K562 (cell line): ENCODE measurements around the gene GZMM. TPM values are rescaled to one million over a fixed set of nuclear protein-coding genes. Genes with fewer than 3 reads are reported as not detected.

ENCODE experiments used
- ATAC-seq: fragments of 200-7000 bp; cut with Tn5 transposase; 3 replicates; pipeline ENCODE4 v1.9.1; 2020; ENCODE audit warnings: moderate library complexity
- BruUV-seq: library from RNA; stranded (reverse); fragments of 400-500 nt; replicated peaks from 2 replicates; lab custom pipeline; 2021; lab: Mats Ljungman, UMichigan
- CTCF ChIA-PET: fragments of 300-600 bp; formaldehyde crosslinking; extraction: SDS; loops from one replicate; lab custom pipeline; 2021; ENCODE audit warnings: low intra/inter-chr PET ratio; lab: Yijun Ruan, JAX
- POLR2A ChIA-PET: fragments of 300-600, 350-650 bp; sonication (Branson Sonifier 250); formaldehyde crosslinking; extraction: SDS; loops from one replicate; lab custom pipeline; 2021; ENCODE audit warnings: antibody characterized with exemption, inconsistent platforms; lab: Yijun Ruan, JAX
- DNase-seq, 4 experiments: peaks; one replicate each; pipeline versions ENCODE4 v3.0.0 to v3.0.0-alpha.2; 2011 to 2018; ENCODE audit warnings: low spot score in 3 of 4, mixed read lengths in 3 of 4; ENCODE audit errors: extremely low read depth in 1 of 4
- FAIRE-seq: peaks from 2 replicates; lab custom pipeline; 2011; peaks lifted over from hg19 to GRCh38; lab: Jason Lieb, UNC
- H2AFZ ChIP-seq: 2 replicates; pipeline ENCODE4 v1.6.0; 2011; ENCODE audit warnings: low read depth, low read length, control low read depth, inconsistent platforms
- H3K27ac ChIP-seq: fragments of 200-600 bp; 3 replicates; pipeline ENCODE4 v1.8.0; 2011; ENCODE audit warnings: low read depth, mild to moderate bottlenecking, control low read depth, inconsistent platforms, low read length, moderate library complexity, mixed read lengths; ENCODE audit errors: extremely low read depth
- H3K27me3 ChIP-seq, 2 experiments: fragments of 300-600 bp in 1 of 2; 2 replicates in 1 of 2; 3 replicates in 1 of 2; pipeline versions ENCODE4 v1.6.0 to v1.8.0; 2011; ENCODE audit warnings: inconsistent platforms in 2 of 2, low read length in 2 of 2, mild to moderate bottlenecking in 1 of 2, mixed read lengths in 1 of 2, moderate library complexity in 1 of 2; ENCODE audit not compliant: control insufficient read depth in 2 of 2, insufficient read depth in 2 of 2
- H3K36me3 ChIP-seq: fragments of 300-600 bp; 3 replicates; pipeline ENCODE4 v1.8.0; 2011; ENCODE audit warnings: mild to moderate bottlenecking, low read length, inconsistent platforms; ENCODE audit not compliant: control insufficient read depth, insufficient read depth
- H3K4me1 ChIP-seq, 2 experiments: fragments of 200-600 bp in 1 of 2; replicated peaks in 1 of 2; 2 replicates in 1 of 2; 3 replicates in 1 of 2; pipeline versions ENCODE4 v1.5.1 to v1.8.0; 2011; ENCODE audit warnings: inconsistent platforms in 2 of 2, low read length in 2 of 2, mild to moderate bottlenecking in 1 of 2, mixed read lengths in 1 of 2, moderate library complexity in 1 of 2; ENCODE audit not compliant: control insufficient read depth in 2 of 2, insufficient read depth in 2 of 2
- H3K4me2 ChIP-seq: 2 replicates; pipeline ENCODE4 v1.6.1; 2011; ENCODE audit warnings: low read length, control low read depth, inconsistent platforms, mixed read lengths; ENCODE audit not compliant: insufficient read depth
- H3K4me3 ChIP-seq: fragments of 200-600 bp; sonication (generic), shearing (Covaris generic); 2 replicates; pipeline ENCODE4 v1.5.1; 2016; ENCODE audit warnings: control low read depth, inconsistent platforms
- H3K79me2 ChIP-seq: fragments of 200-600 bp; 3 replicates; pipeline ENCODE4 v1.8.0; 2011; ENCODE audit warnings: low read length, inconsistent platforms; ENCODE audit not compliant: control insufficient read depth, insufficient read depth
- H3K9ac ChIP-seq, 2 experiments: 2 replicates each; pipeline versions ENCODE4 v1.6.0 to v1.6.1; 2011; ENCODE audit warnings: low read depth in 2 of 2, low read length in 2 of 2, control low read depth in 1 of 2, inconsistent platforms in 1 of 2, mild to moderate bottlenecking in 1 of 2, mixed read lengths in 1 of 2; ENCODE audit not compliant: insufficient read depth in 1 of 2
- H3K9me1 ChIP-seq: one replicate; pipeline ENCODE4 v1.6.0; 2011; ENCODE audit warnings: inconsistent platforms, mild to moderate bottlenecking, low read length, moderate library complexity; ENCODE audit not compliant: control insufficient read depth, insufficient read depth
- H3K9me3 ChIP-seq: replicated peaks from 2 replicates; pipeline ENCODE4 v1.5.1; 2011; ENCODE audit warnings: low read depth, low read length, inconsistent platforms; ENCODE audit not compliant: control insufficient read depth, insufficient read depth
- H4K20me1 ChIP-seq: replicated peaks from 2 replicates; pipeline ENCODE4 v1.6.1; 2011; ENCODE audit warnings: low read length, inconsistent platforms, mixed read lengths; ENCODE audit not compliant: control insufficient read depth, insufficient read depth
- CBX1 ChIP-seq: sonication (generic); IDR thresholded peaks from 2 replicates; pipeline ENCODE4 v1.6.1; 2016; ENCODE audit warnings: antibody characterized with exemption, low read depth, mild to moderate bottlenecking
- DDX20 ChIP-seq: fragments of 450-650 bp; IDR thresholded peaks from 2 replicates; pipeline ENCODE4 v1.6.1; 2016; ENCODE audit warnings: missing genetic modification characterization, low read depth, mild to moderate bottlenecking, missing compliant biosample characterization, moderate library complexity
- FOXK1 ChIP-seq: sonication (generic); formaldehyde crosslinking; IDR thresholded peaks from 2 replicates; pipeline ENCODE4 v1.8.0; 2022; ENCODE audit warnings: missing genetic modification reagents, mild to moderate bottlenecking, borderline replicate concordance
- KLF1 ChIP-seq: fragments of 450-650 bp; IDR thresholded peaks from 2 replicates; pipeline ENCODE4 v1.6.1; 2016; ENCODE audit warnings: missing genetic modification characterization, missing compliant biosample characterization
- POLR2G ChIP-seq: fragments of 200-400 bp; formaldehyde crosslinking; IDR thresholded peaks from 2 replicates; pipeline ENCODE4 v1.6.1; 2017; ENCODE audit warnings: low read depth, mild to moderate bottlenecking, antibody characterized with exemption, low read length, moderate library complexity
- RBFOX2 ChIP-seq: fragments of 200-400 bp; formaldehyde crosslinking; IDR thresholded peaks from 2 replicates; pipeline ENCODE4 v1.6.1; 2017; ENCODE audit warnings: low read depth, mild to moderate bottlenecking, low read length, moderate library complexity
- RBM14 ChIP-seq: fragments of 200-400 bp; formaldehyde crosslinking; IDR thresholded peaks from 2 replicates; pipeline ENCODE4 v1.6.1; 2018; ENCODE audit warnings: low read depth, mild to moderate bottlenecking, low read length, moderate library complexity, borderline replicate concordance; ENCODE audit not compliant: insufficient read depth
- RUNX1 ChIP-seq: sonication (generic); IDR thresholded peaks from 2 replicates; pipeline ENCODE4 v1.6.1; 2016; ENCODE audit warnings: antibody characterized with exemption, low read depth
- ZNF780A ChIP-seq: fragments of 250-450 bp; sonication (Bioruptor Pico); IDR thresholded peaks from 2 replicates; pipeline ENCODE4 v1.5.0; 2021; ENCODE audit warnings: mild to moderate bottlenecking
- ZSCAN29 ChIP-seq: fragments of 450-650 bp; IDR thresholded peaks from 2 replicates; pipeline ENCODE4 v1.6.1; 2017
- WGBS: fragments of 100-300 bp; shearing (Covaris generic); methylation state at CpG from one replicate; pipeline ENCODE4 v1.1.6; 2016; ENCODE audit warnings: low coverage, mixed read lengths; ENCODE audit not compliant: insufficient coverage; ENCODE audit errors: missing lambda C conversion rate; 5-methylcytosine and 5-hydroxymethylcytosine counted together
- in situ Hi-C: fragments of 300-500 bp; cut with MboI; formaldehyde crosslinking; loops from 4 replicates; pipeline ENCODE4 v1.15.0; 2018; ENCODE audit warnings: inconsistent platforms, mixed read lengths
- intact Hi-C: fragments of 100-400 bp; cut with micrococcal nuclease; formaldehyde crosslinking; loops from 2 replicates; pipeline ENCODE4 v1.14.2; 2022
- polyA plus RNA-seq, 8 experiments: library from polyadenylated mRNA; depleted of rRNA in 4 of 8; stranded (reverse) in 5 of 8; unstranded in 3 of 8; fragments of >200 nt; fragmentation: Nextera tagmentation in 2 of 8; fragmentation: Illumina TruSeq in 1 of 8; extraction: Ambion mirVana in 2 of 8; extraction: Trizol in 1 of 8; gene quantifications; 2 replicates each; pipeline versions ENCODE4 v1.2.1 to v1.2.3, GENCODE V29; 2011 to 2014; ENCODE audit warnings: inconsistent platforms in 1 of 8, missing spikeins in 1 of 8
- total RNA-seq, 7 experiments: library from RNA; depleted of rRNA in 6 of 7; stranded (reverse); fragments of >200 nt in 6 of 7; fragmentation: Illumina TruSeq in 2 of 7; extraction: Trizol in 2 of 7; gene quantifications; 2 replicates each; pipeline versions ENCODE4 v1.2.1 to v1.2.3, GENCODE V29; 2011 to 2021; ENCODE audit warnings: low replicate concordance in 1 of 7
- TF ChIP-seq, protein P1 (sequence below): sonication (generic); formaldehyde crosslinking; IDR thresholded peaks from 2 replicates; pipeline ENCODE4 v1.8.1; 2023; ENCODE audit warnings: mild to moderate bottlenecking, missing genetic modification reagents

The GZMM gene
- total and polyA plus RNA-seq, 9 of the 15 experiments (the other 6 are each of a cell fraction or from before 2014, with no cell fraction given) = 0.08 to 2.6 (median 0.70) TPM; not detected in 2

- no peak for TF ChIP-seq DDX20 (tag)
- no peak for TF ChIP-seq RBM14
- TF ChIP-seq KLF1 = no peak
Measured at GRCh38 chr19:538641-539428, 5.0 kb upstream of the GZMM start (continued).

DNA sequence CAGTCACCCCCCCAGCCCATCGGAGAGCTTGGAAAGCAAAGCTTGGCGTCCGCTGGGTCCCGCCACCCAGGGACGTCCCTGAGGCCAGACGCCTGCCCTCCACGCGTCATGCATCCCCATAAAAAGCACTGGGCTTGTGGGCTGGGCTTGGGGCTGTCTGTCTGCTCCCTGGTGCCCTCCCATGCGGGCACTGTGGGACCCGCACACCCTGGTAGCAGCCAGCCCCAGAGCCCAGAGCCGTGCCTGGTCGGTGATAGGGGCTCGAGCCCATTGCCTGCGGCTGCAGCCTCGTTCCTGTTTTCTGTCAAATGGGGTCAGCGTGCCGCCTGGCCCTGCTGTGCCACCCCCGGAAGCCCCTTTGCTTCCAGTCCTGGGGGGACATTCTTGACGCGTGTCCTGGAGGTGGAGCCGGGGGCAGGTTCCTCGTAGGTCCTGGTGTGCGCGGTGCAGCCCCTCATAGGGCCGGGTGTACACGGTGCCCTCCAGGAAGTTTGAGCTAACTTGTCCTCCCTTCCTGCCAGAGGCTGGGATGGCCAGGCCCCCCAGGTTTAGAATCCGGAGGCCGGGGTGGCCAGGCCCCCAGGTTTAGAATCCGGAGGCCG, 4.3 kb upstream of the GZMM start:
- H3K79me2 ChIP-seq = peaks cover 21% of the 10 kb centered on the region
- WGBS = 94% methylated on average over 26 of the region's 30 CpGs
- in situ Hi-C loops = no loop called here
- no peak for TF ChIP-seq FOXK1 (CRISPR knock-in tag)
- no peak for TF ChIP-seq CBX1
- TF ChIP-seq ZSCAN29 = no peak
- peak; percentile 45; the same call in 1 of the 2 replicates for TF ChIP-seq POLR2G
- TF ChIP-seq, protein P1, sequence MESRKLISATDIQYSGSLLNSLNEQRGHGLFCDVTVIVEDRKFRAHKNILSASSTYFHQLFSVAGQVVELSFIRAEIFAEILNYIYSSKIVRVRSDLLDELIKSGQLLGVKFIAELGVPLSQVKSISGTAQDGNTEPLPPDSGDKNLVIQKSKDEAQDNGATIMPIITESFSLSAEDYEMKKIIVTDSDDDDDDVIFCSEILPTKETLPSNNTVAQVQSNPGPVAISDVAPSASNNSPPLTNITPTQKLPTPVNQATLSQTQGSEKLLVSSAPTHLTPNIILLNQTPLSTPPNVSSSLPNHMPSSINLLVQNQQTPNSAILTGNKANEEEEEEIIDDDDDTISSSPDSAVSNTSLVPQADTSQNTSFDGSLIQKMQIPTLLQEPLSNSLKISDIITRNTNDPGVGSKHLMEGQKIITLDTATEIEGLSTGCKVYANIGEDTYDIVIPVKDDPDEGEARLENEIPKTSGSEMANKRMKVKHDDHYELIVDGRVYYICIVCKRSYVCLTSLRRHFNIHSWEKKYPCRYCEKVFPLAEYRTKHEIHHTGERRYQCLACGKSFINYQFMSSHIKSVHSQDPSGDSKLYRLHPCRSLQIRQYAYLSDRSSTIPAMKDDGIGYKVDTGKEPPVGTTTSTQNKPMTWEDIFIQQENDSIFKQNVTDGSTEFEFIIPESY (CRISPR knock-in tag) = 0 out of 2 replicates have a peak, but pooled peaks have one; percentile 26
- TF ChIP-seq RUNX1 = no peak
- peak; percentile 52; the same call in 1 of the 2 replicates for TF ChIP-seq RBFOX2
- no peak for TF ChIP-seq ZNF780A (CRISPR knock-in tag)
- ChIA-PET POLR2A (no interaction called here), CTCF (no interaction called here)
- H3K9me1 ChIP-seq = no peaks in the 10 kb centered on the region
- BruUV-seq = no TSS peak
- DNase-seq = peak in 1 of 4 experiments; percentile 9
- no peak overlapping the region for H3K27ac ChIP-seq
- H3K4me1 ChIP-seq = peaks cover 8 to 68% of the 10 kb centered on the region in 2 experiments
- intact Hi-C loops = loop anchor here (10.0 kb wide), 1 partner anchor 45 kb away; the partner anchor contains the start of gene HCN2
- H3K36me3 ChIP-seq = peaks cover 69% of the 10 kb centered on the region; the same call in 2 of the 3 replicates
- no peak overlapping the region for H2AFZ ChIP-seq
- H3K9ac ChIP-seq = no peak overlapping the region
- no peak for FAIRE-seq
- H3K27me3 ChIP-seq = no peaks in the 10 kb centered on the region
- no peak for ATAC-seq
- no peak overlapping the region for H3K4me2 ChIP-seq
- no peak overlapping the region for H3K4me3 ChIP-seq
- no peaks in the 10 kb centered on the region; the same call in none of the 2 replicates for H4K20me1 ChIP-seq
- H3K9me3 ChIP-seq = no peaks in the 10 kb centered on the region
